NB4 (cell line): ENCODE measurements around the gene GPR158.

Experiments used
- CTCF ChIP-seq: IDR thresholded peaks from one replicate; pipeline ENCODE4 v1.5.1; 2012; ENCODE audit warnings: low read depth, low read length
- MAX ChIP-seq: IDR thresholded peaks from 2 replicates; pipeline ENCODE4 v1.6.1; 2011; ENCODE audit warnings: low read depth, low read length
- POLR2A ChIP-seq: IDR thresholded peaks from 2 replicates; pipeline ENCODE4 v1.6.1; 2011; ENCODE audit warnings: mild to moderate bottlenecking; ENCODE audit not compliant: insufficient read length; ENCODE audit errors: extremely low read depth

- TF ChIP-seq CTCF (no peak), POLR2A (no peak), MAX (no peak)
Measured at GRCh38 chr10:25506821-25507335, 332.1 kb downstream of the GPR158 start.
